ENCODE measurements around the gene PQBP1. TPM values are rescaled to one million over a fixed set of nuclear protein-coding genes. Genes with fewer than 3 reads are reported as not detected.

The PQBP1 gene
- total and polyA plus RNA-seq, 4 donors = 22.0 to 44.3 (median 37.3) TPM

- H3K9ac ChIP-seq (ENCODE audit: low read depth in 1 of 2, low read length in 2 of 2) = no peak overlapping the region
- H3K4me3 ChIP-seq (ENCODE audit: low read depth in 1 of 3, low read length in 3 of 3) = no peak overlapping the region
- no peak for DNase-seq (ENCODE audit: low spot score)
- peaks cover 0 to 3% (median under 1%) of the 10 kb centered on the region in 4 donors for H3K36me3 ChIP-seq (ENCODE audit: control insufficient read depth in 4 of 4, insufficient read depth in 3 of 4, low read depth in 1 of 4, low read length in 3 of 4)
- no peak overlapping the region for H3K27ac ChIP-seq (ENCODE audit: low read depth in 1 of 2, low read length in 2 of 2)
- H3K27me3 ChIP-seq (ENCODE audit: control insufficient read depth in 4 of 4, insufficient read depth in 4 of 4, low read length in 3 of 4) = peaks cover 0 to 2% (median 0%) of the 10 kb centered on the region in 4 donors
- no peaks in the 10 kb centered on the region for H3K9me3 ChIP-seq (ENCODE audit: control insufficient read depth in 4 of 4, low read length in 3 of 4)
- TF ChIP-seq HNF4G (IDR thresholded peaks at IDR 0.05) (no peak), JUND (IDR thresholded peaks at IDR 0.05) (no peak)
- WGBS = 74% methylated on average over 5 of the region's 5 CpGs
- peaks cover 8 to 36% (median 19%) of the 10 kb centered on the region in 4 donors for H3K4me1 ChIP-seq (ENCODE audit: control insufficient read depth in 4 of 4, insufficient read depth in 4 of 4, low read length in 3 of 4)
These were observed 16.1 kb downstream of the PQBP1 start for GRCh38 chrX:48913605-48914366.

- no peak for DNase-seq (ENCODE audit: low spot score)
- Histone ChIP-seq H3K4me1 (ENCODE audit: control insufficient read depth in 4 of 4, insufficient read depth in 4 of 4, low read length in 3 of 4) (peaks cover 10 to 43% (median 19%) of the 10 kb centered on the region in 4 donors), H3K9ac (ENCODE audit: low read depth in 1 of 2, low read length in 2 of 2) (no peak overlapping the region), H3K4me3 (ENCODE audit: low read depth in 1 of 3, low read length in 3 of 3) (no peak overlapping the region), H3K36me3 (ENCODE audit: control insufficient read depth in 4 of 4, insufficient read depth in 3 of 4, low read depth in 1 of 4, low read length in 3 of 4) (peaks cover 0 to 3% (median under 1%) of the 10 kb centered on the region in 4 donors), H3K27ac (ENCODE audit: low read depth in 1 of 2, low read length in 2 of 2) (no peak overlapping the region), H3K27me3 (ENCODE audit: control insufficient read depth in 4 of 4, insufficient read depth in 4 of 4, low read length in 3 of 4) (peaks cover 0 to 2% (median 0%) of the 10 kb centered on the region in 4 donors), H3K9me3 (ENCODE audit: control insufficient read depth in 4 of 4, low read length in 3 of 4) (no peaks in the 10 kb centered on the region)
- TF ChIP-seq REST (IDR thresholded peaks at IDR 0.05) (no peak), ATF3 (IDR thresholded peaks at IDR 0.05) (no peak), RAD21 (IDR thresholded peaks at IDR 0.05) (no peak), FOXA1 (IDR thresholded peaks at IDR 0.05) (no peak), SP1 (IDR thresholded peaks at IDR 0.05) (no peak), NR2F2 (IDR thresholded peaks at IDR 0.05) (no peak), CTCF (IDR thresholded peaks at IDR 0.05; ENCODE audit: low read depth, low read length, missing input control) (no peak), FOXA2 (IDR thresholded peaks at IDR 0.05) (no peak), GABPA (IDR thresholded peaks at IDR 0.05 in 1 of 2, conservative IDR thresholded peaks at IDR 0.05 in 1 of 2) (no peak)
- WGBS = 77% methylated on average over 13 of the region's 13 CpGs
These were observed 17.1 kb downstream of the PQBP1 start for GRCh38 chrX:48914593-48915493.

Measured in liver (tissue), 9 donors.